Nephron progenitor cell (in vitro differentiated cells): ENCODE results near the gene RBMS3.
"Not testable (repeated sequence)": the region's sequence is repeated elsewhere in the genome, so short reads cannot be mapped to it uniquely, and the experiment has no call there.

Experiments used
- DNase-seq: peaks from one replicate; pipeline ENCODE4 v3.0.0; 2021
- H3K27ac Mint-ChIP-seq: 2 replicates; pipeline ENCODE4 v1.8.0; 2021; ENCODE audit warnings: mild to moderate bottlenecking, moderate library complexity, mixed read lengths
- H3K27me3 Mint-ChIP-seq: 2 replicates; pipeline ENCODE4 v1.8.0; 2021; ENCODE audit warnings: mild to moderate bottlenecking, low read depth, mixed read lengths; ENCODE audit not compliant: poor library complexity
- H3K36me3 Mint-ChIP-seq: 2 replicates; pipeline ENCODE4 v1.8.0; 2021; ENCODE audit warnings: low read depth, mixed read lengths
- H3K4me1 Mint-ChIP-seq: 2 replicates; pipeline ENCODE4 v1.8.0; 2021; ENCODE audit warnings: mixed read lengths
- H3K4me3 Mint-ChIP-seq: 2 replicates; pipeline ENCODE4 v1.8.0; 2021; ENCODE audit warnings: mild to moderate bottlenecking, moderate library complexity, mixed read lengths
- H3K9me3 Mint-ChIP-seq: 2 replicates; pipeline ENCODE4 v1.8.0; 2021; ENCODE audit warnings: mild to moderate bottlenecking, moderate library complexity, mixed read lengths
- TF ChIP-seq, protein P1 (sequence below): fragments of 200-600 bp; sonication (generic); IDR thresholded peaks from 2 replicates; pipeline ENCODE4 v1.5.0; 2021; ENCODE audit warnings: antibody characterized with exemption

The RBMS3 gene

DNA sequence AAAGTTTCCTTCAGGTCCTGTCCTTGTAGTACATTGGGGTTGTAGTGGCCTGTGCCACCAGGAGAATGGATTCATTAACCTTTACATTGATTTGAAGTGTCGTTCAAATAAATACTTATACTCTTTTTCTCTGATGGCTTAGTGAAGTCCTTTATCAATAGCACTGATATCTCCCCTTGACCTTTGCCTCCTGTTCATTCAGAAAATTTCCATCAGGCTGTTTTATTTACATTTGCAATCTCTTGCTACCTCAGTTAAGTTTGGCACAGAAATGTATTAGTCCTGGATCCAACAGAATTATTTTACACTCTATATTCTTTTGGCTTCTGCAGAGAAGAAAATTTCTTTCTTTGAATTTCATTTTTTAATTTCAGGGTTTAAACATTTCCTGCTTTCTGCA lies 497.0 kb downstream of the RBMS3 start:
- H3K27me3 Mint-ChIP-seq, result no peaks in the 10 kb centered on the region

DNA sequence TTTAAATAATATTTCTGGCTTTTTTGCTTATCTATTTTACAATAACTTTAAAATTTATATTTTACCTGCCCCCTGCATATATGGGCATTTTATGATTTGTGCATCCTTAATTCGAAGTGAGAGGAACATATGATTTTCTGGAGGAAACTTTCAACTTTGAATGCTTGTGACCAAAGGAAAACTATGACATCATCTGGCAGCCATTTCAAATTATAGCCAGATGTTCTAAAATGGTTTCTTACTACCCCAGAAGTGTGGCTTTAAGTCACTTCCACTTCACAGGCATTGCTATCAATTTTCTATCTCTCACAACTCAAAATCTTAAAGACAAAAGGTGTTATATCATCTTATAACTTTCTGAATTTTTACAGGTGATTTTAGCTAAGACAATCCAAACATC lies 508.8 kb downstream of the RBMS3 start:
- Mint-ChIP-seq H3K4me3 (no peak overlapping the region), H3K4me1 (no peaks in the 10 kb centered on the region), H3K27ac (no peak overlapping the region), H3K27me3 (no peaks in the 10 kb centered on the region), H3K9me3 (peaks cover 22% of the 10 kb centered on the region), H3K36me3 (no peaks in the 10 kb centered on the region)
- DNase-seq, result no peak
- TF ChIP-seq, protein P1, sequence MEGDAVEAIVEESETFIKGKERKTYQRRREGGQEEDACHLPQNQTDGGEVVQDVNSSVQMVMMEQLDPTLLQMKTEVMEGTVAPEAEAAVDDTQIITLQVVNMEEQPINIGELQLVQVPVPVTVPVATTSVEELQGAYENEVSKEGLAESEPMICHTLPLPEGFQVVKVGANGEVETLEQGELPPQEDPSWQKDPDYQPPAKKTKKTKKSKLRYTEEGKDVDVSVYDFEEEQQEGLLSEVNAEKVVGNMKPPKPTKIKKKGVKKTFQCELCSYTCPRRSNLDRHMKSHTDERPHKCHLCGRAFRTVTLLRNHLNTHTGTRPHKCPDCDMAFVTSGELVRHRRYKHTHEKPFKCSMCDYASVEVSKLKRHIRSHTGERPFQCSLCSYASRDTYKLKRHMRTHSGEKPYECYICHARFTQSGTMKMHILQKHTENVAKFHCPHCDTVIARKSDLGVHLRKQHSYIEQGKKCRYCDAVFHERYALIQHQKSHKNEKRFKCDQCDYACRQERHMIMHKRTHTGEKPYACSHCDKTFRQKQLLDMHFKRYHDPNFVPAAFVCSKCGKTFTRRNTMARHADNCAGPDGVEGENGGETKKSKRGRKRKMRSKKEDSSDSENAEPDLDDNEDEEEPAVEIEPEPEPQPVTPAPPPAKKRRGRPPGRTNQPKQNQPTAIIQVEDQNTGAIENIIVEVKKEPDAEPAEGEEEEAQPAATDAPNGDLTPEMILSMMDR, result no peak

More for the DNA sequence above, 497.0 kb downstream of the RBMS3 start:
- TF ChIP-seq, protein P1, result no peak
- DNase-seq, result no peak
- H3K4me1 Mint-ChIP-seq, result no peaks in the 10 kb centered on the region
- peaks cover 8% of the 10 kb centered on the region for H3K36me3 Mint-ChIP-seq
- H3K9me3 Mint-ChIP-seq, result peaks cover 12% of the 10 kb centered on the region
- H3K4me3 Mint-ChIP-seq, result no peak overlapping the region
- H3K27ac Mint-ChIP-seq, result no peak overlapping the region

DNA sequence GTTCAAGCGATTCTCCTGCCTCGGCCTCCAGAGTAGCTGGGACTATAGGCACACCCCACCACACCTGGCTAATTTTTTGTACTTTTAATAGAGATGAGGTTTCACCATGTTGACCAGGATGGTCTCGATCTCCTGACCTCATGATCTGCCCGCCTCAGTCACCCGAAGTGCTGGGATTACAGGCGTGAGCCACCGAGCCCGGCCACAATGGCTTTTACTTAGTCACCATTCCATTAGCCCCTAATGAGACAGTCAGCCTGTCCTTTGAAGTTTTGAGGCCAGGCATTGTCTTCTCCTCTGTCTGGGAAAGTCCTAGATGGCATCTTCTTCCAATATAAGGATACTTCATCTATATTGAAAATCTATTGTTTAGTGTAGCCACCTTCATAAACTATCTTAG lies 515.9 kb downstream of the RBMS3 start:
- Mint-ChIP-seq H3K36me3 (no peaks in the 10 kb centered on the region), H3K9me3 (no peaks in the 10 kb centered on the region), H3K27me3 (no peaks in the 10 kb centered on the region), H3K4me1 (no peaks in the 10 kb centered on the region), H3K4me3 (no peak overlapping the region), H3K27ac (no peak overlapping the region)
- DNase-seq, result no peak
- TF ChIP-seq, protein P1, result no peak

DNA sequence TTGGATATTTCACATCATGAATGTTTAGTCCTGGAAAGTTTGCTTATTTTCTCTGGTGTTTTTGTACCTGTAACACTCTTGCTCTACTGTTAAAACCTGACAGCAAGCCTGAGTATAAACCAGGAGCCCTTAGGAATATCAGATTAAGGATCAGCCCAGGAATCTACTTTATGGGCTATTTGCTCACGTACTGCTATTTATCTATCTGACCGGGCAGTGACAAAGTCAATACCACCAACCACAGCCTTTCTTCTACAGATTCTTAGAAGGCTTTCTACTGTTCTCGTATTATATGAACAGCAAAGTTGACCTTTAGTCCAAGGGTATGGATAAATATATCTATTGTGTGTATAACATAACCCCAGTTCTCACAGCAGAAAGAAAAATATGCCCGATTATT lies 521.2 kb downstream of the RBMS3 start:
- H3K4me3 Mint-ChIP-seq, result no peak overlapping the region

DNA sequence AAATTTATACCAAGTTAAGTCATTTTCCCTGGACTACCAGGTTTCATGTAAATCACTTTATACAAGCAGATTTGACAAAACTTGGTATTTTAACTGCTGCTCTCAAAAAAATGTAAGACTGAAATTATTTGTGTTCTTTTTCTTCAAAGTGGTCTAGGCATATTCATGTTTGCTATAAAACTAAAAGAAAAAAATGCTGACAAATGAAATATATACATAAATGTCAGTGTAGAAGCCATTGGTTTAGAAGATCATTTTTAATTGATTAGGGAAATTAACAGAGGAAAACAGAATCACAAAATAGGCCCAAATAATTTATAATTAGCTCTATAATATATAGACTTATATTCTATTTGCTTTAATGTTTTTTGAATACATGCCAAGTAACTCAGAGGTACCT lies 523.2 kb downstream of the RBMS3 start:
- Mint-ChIP-seq H3K9me3 (no peaks in the 10 kb centered on the region), H3K4me1 (no peaks in the 10 kb centered on the region), H3K4me3 (no peak overlapping the region), H3K36me3 (no peaks in the 10 kb centered on the region), H3K27ac (no peak overlapping the region), H3K27me3 (no peaks in the 10 kb centered on the region)
- DNase-seq, result no peak
- TF ChIP-seq, protein P1, result no peak

More for the DNA sequence above, 521.2 kb downstream of the RBMS3 start:
- H3K36me3 Mint-ChIP-seq, result no peaks in the 10 kb centered on the region
- DNase-seq, result no peak
- no peak overlapping the region for H3K27ac Mint-ChIP-seq
- H3K27me3 Mint-ChIP-seq, result no peaks in the 10 kb centered on the region
- TF ChIP-seq, protein P1, result no peak
- H3K4me1 Mint-ChIP-seq, result no peaks in the 10 kb centered on the region
- H3K9me3 Mint-ChIP-seq, result no peaks in the 10 kb centered on the region

DNA sequence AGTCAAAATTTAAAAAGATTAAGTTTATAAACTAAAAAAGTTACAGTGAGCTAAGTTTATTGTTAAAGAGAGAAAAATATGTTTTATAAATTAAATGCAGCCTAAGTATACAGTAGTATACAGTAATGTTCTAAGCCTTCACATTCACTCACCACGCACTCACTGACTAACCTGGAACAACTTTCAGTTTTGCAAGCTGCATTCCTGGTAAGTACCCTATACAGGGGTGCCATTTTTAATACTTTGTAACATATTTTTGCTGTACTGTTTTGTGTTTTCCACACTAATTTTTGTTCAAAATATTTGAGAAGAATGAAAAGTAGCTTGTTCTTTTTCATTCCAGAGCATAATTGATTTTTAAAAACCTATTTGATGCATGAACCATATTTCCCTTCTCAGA lies 524.9 kb downstream of the RBMS3 start:
- Mint-ChIP-seq H3K9me3 (no peaks in the 10 kb centered on the region), H3K27me3 (no peaks in the 10 kb centered on the region), H3K4me3 (no peak overlapping the region), H3K36me3 (no peaks in the 10 kb centered on the region), H3K27ac (no peak overlapping the region), H3K4me1 (no peaks in the 10 kb centered on the region)
- TF ChIP-seq, protein P1, result no peak
- no peak for DNase-seq

DNA sequence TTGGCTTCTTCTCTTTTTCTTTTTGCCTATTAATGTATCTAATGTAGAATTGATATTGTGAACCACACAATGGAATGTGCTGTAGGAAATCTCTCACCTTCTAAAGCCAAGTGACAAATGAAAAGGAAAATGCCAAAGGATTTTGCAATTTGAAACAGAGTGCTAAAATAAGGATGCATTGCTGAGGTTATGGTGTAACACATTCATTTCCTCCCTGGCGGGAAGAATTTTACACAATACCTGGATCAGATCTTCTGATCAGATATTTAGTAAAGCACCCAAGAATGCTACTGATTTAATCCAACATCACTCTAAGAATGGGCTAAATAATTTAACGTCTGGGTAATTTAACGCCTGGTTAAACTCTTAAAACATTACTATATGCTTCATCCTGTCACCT lies 527.5 kb downstream of the RBMS3 start:
- not testable (repeated sequence) for H3K9me3 Mint-ChIP-seq, H3K4me1 Mint-ChIP-seq, DNase-seq, H3K36me3 Mint-ChIP-seq, H3K27ac Mint-ChIP-seq, H3K4me3 Mint-ChIP-seq, H3K27me3 Mint-ChIP-seq
